NCI-H2227 treated with DMSO at 0.1 percent for 48 hours (cell line): ENCODE measurements around the gene PEX6.

Source experiments
- DNase-seq: peaks from one replicate; lab custom pipeline; 2025; lab: John Stamatoyannopoulos, UW

Gene PEX6, protein sequence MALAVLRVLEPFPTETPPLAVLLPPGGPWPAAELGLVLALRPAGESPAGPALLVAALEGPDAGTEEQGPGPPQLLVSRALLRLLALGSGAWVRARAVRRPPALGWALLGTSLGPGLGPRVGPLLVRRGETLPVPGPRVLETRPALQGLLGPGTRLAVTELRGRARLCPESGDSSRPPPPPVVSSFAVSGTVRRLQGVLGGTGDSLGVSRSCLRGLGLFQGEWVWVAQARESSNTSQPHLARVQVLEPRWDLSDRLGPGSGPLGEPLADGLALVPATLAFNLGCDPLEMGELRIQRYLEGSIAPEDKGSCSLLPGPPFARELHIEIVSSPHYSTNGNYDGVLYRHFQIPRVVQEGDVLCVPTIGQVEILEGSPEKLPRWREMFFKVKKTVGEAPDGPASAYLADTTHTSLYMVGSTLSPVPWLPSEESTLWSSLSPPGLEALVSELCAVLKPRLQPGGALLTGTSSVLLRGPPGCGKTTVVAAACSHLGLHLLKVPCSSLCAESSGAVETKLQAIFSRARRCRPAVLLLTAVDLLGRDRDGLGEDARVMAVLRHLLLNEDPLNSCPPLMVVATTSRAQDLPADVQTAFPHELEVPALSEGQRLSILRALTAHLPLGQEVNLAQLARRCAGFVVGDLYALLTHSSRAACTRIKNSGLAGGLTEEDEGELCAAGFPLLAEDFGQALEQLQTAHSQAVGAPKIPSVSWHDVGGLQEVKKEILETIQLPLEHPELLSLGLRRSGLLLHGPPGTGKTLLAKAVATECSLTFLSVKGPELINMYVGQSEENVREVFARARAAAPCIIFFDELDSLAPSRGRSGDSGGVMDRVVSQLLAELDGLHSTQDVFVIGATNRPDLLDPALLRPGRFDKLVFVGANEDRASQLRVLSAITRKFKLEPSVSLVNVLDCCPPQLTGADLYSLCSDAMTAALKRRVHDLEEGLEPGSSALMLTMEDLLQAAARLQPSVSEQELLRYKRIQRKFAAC

DNA sequence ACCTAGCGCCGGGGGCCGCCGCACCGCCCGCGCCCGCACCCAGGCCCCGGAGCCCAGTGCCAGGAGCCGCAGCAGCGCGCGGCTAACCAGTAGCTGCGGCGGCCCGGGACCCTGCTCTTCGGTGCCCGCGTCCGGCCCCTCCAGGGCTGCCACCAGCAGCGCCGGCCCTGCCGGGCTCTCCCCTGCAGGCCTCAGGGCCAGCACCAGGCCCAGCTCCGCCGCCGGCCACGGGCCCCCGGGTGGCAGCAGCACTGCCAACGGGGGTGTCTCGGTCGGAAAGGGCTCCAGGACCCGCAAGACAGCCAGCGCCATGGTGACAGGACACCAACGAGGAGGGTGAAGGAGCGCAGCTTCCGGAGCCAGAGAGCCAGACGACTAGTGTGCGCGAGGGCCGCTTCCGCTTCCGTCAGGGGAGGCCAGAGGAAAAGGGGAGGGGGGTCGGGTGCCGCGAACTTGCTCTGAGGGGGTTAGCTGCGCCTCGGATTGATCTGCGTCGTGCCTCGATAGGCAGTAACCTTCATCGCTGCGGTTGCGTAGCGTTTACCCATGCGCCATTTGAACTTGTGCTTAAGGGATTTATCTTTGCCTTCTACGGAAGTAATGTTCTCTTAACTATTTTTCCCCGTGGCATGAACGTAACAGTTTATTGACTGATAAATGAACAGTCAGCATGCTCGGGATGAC is at the start of gene PEX6:
PEX6 (minus strand) TSS at position 343 of the 684 bp plus-strand sequence; CDS start at position 312, 31 bp downstream.
- DNase-seq: peak; percentile 89

DNA sequence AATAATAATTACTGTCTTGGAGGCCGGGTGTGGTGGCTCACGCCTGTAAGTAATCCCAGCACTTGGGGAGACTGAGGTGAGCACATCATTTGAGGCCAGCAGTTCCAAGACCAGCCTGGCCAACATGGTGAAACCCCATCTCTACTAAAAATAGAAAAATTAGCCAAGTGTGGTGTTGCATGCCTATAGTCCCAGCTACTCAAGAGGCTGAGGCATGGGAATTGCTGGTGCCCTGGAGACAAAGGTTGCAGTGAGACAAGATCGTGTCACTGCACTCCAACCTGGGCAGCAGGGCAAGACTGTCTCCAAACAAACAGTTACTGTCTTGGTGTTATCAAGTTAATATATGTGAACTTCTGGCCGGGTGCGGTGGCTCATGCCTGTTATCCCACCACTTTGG is 47.4 kb upstream of the PEX6 start:
- DNase-seq: no peak

DNA sequence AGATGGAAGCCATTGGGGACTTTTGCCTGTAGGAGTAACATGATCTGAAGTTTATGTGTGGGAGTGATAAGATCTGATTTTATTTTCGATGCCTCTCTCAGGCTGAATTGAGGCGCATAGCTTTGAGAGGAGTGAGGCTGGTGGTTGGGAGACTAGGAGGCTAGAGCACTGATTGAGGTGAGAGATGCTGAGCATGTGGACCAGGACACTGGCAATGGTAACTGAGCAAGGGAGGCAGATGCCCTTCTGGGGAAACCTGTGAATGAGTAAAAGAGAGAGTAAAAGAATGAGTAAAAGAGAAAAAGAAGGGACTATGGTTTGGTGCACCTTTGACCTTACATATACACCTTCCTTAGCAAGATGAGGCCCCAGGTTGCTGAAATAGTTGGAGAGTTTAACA is 45.5 kb upstream of the PEX6 start:
- no peak for DNase-seq

- peak; percentile 43 for DNase-seq
These were observed 42.5 kb upstream of the PEX6 start, which contains the start of gene RRP36 for GRCh38 chr6:43021270-43022047. TSS of gene RRP36 (plus strand) at chr6:43021623. CDS start at chr6:43021655, 32 bp downstream.

DNA sequence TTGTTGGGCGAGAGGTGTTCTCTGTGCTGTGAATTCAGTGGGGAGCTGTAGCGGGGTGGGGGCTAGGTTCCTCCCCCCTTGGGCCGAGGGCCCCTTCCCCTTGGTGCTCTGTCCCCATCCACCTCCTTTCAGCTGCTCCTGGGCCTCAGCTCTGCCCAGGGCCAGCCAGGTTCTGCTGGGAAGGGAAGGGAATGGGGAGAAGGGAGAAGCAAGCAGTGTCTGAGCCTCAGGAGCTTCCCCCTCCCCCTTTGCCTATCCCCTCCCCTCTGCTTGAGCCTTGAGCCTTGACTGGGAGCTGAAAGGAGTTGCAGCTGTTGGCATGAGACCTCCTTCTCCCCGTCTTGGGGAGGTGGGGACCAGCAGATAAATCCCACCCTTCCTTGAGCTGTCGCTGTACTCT is 41.9 kb upstream of the PEX6 start:
- DNase-seq: peak; percentile 43

- DNase-seq: no peak
These were observed 41.2 kb upstream of the PEX6 start for GRCh38 chr6:43020052-43020705.

GRCh38 chr6:43019152-43019551 is 40.2 kb upstream of the PEX6 start:
- DNase-seq: no peak

DNA sequence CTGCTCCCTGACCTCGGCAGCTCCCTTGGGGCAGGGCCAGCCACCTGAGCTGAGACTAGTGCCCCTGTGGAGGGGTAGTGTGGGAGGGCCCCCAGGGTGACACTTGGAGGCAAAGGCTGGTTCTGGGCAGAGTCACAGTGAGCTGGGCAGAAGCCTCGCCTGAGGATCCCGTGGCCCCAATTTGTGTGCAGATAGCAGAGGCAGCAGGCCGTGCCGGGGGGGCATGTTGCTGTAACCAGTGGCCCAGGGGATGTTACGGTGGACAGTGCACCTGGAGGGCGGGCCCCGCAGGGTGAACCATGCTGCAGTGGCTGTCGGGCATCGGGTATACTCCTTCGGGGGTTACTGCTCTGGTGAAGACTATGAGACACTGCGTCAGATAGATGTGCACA is 38.0 kb upstream of the PEX6 start:
- no peak for DNase-seq

DNA sequence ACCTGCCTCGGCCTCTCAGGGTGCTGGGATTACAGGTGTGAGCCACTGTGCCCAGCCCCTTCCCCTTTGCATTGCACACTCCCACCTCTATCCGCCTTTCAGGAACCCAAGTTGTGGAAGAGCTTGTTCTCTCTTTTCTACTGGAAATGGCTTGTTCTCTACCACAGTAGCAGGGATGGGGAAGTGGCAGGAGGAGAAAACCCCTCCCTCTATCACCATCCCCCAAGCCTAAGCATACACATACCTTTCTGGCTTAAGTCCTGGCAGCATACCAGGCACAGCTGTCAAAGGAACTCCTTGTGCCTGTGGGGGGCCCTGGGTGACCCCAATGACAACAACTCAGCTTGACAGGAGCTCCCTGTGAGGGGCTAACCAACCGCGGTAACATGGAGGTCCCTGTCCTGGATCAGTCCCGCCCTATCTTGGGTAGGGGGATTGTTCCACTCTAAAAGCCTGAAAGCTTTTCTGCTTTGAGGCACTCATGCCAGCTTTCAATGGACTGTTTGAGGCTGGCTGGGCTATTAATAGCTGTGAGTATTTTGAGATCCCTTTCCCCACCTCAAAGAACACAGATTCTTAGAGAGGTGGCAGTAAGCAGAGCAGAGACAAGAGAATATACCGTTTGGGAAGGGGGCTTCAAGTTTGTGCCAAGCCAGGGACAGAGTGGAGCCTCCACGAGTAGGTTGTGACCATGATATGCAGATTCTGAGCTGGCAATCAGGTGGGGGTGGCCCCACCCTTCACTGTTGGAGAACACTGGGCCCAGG is 37.4 kb upstream of the PEX6 start:
- DNase-seq: no peak

GRCh38 chr6:43014434-43014909 is 35.5 kb upstream of the PEX6 start:
- no peak for DNase-seq

DNA sequence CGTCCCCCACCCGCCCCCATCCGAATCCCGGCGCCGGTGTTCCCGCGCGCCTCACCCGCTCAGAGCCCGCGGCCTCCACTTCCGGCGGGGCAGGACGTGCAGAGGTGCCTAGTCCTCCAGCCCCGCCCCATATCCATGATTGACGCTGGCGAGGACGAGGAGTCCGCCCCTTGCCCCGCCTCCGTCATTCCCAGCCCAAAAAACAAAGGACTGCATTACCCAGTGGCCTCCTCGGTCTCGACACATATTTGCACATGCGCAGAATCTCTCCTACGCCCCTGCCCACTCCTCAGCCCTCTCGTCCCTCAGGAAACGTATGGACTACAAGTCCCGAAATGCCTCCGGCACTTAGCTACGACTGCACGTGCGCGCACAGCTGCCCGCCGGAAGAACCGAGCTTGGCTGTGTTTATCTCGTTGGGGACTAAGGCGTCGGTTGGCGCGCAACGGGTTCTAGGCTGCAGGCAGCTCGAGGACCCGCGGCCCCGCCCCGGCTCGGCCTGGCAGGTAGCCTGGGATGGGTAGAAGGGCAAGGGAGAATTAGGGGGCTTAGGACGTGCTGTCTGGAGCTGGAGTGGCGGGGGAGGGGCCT is 35.0 kb upstream of the PEX6 start, which contains the start of the genes KLHDC3 and MEA1:
KLHDC3 (plus strand) TSS at position 407 of the 591 bp plus-strand sequence. CDS start 2,944 bp downstream, outside the sequence.
MEA1 (minus strand) TSS at position 104 of the 591 bp plus-strand sequence. CDS start 133 bp downstream, outside the sequence.
- DNase-seq: peak; percentile 97

DNA sequence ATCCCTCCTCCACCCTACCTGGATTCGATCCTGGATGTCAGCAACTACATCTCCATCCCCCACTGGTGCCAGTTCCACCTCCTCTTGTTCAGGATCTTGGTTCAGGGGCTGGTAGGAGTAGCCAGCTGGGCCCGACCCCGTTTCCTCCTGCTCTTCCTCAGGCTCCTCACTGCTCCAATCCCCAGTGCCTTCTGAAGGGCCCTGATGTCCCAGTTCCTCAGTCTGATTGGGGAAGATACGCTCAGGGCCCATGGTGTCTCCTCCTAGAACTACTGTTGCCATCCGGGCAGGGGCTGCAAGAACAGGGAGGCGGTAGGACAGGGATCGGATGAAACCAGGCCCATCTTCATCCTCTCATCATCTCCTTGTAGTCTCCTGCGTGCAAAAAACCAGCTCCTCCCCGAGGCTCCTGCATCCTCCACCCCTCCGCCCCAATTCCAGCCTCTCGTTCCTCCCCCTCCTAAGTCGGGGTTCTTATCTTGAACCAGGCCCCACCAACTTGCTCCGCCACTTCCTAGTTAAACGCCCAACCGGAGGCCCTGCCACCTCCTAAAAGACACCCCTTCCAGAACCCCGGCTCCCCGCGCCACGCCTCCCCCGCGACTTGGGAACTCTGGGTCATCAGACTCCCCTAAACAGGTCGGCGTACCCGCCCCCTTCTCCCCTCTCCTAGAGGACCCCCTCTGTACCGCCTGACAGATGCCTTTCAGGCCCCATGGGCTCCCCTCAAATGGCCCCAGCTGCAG is 34.3 kb upstream of the PEX6 start:
- DNase-seq: no peak

DNA sequence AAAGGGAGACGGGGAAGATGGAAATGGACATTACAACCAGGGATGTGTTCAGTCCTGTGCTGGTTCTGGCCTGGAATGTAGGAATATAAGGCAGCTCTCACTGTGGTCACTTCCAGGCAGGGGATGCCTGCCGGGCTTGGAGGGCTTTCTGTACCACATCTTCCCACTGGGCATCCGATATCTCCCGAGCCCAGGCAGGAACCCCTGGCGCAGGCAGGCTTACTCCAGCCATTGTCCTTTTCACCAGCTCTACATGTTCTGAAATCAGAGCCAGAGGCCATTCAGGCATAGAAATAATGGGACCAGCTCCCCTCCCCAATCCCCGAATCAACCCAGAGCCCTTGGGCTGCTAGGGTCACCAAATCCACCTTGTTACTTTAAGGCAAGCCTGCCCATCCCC is 33.4 kb upstream of the PEX6 start:
- DNase-seq: no peak

GRCh38 chr6:43011207-43011606 is 32.2 kb upstream of the PEX6 start:
- DNase-seq: no peak

- no peak for DNase-seq
These were observed 30.1 kb upstream of the PEX6 start for GRCh38 chr6:43009124-43009523.

DNA sequence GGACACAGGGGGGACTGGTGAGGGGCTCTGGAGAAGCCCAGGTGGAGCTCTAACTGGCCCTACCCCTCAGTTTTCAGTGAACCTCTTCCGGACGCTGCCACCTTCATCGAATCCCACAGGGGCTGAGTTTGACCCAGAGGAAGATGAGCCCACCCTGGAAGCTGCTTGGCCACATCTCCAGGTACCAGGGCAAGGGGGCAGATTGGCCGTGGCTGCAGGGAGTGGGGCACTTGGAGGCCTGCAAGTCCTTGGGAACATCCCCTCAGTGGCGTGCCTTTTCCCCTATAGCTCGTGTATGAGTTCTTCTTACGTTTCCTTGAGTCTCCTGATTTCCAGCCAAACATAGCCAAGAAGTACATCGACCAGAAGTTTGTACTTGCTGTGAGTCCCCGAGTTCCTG is 28.1 kb upstream of the PEX6 start:
- no peak for DNase-seq

GRCh38 chr6:43006251-43006650 is 27.3 kb upstream of the PEX6 start:
- DNase-seq: no peak

DNA sequence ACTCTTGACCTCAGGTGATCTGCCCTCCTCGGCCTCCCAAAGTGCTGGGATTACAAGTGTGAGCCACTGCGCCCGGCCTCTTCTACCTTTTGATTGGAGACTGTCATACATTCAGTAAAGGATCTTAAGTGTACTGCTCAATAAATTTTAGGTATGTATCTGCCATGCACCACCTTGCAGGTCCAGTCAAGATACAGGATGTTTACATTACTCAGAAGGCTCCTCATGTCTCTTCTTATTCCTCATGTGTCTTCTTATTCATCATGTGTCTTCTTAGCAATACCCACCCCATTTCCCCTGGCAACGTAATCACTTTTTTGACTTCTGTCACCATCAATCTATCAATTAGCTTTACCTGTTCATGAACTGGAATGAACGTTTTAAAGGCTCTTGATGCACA is 26.9 kb upstream of the PEX6 start:
- DNase-seq: no peak

DNA sequence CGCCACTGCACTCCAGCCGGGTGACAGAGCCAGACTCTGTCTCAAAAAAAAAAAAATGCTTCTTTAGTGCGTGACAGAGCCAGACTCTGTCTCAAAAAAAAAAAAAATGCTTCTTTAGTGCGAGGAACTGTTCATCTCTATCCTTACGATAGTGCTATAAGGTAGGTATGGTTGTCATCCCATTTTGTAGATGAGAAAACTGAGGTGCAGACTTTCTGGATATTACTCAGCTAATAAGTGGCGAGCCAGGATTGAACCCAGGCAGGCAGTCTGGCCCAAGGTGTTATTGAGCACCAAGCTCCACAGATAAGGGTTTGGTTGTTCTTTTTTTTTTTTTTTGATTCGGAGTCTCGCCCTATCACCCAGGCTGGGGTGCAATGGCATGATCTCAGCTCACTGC is 22.9 kb upstream of the PEX6 start:
- no peak for DNase-seq
